Spleen (tissue), 7 donors: ENCODE data around the gene COQ10A.

Experiments
- CTCF ChIP-seq, 11 experiments: fragments of 200-600 bp in 7 of 11; fragments of 450-650 bp in 4 of 11; sonication (generic) in 4 of 11; IDR thresholded peaks in 8 of 11; conservative IDR thresholded peaks in 3 of 11; 1 replicate in 7 of 11; 2 replicates in 4 of 11; pipeline versions ENCODE4 v1.4.0 to v1.8.0; 2016 to 2021; ENCODE audit warnings: antibody characterized with exemption in 11 of 11, inconsistent platforms in 4 of 11, mild to moderate bottlenecking in 1 of 11
- POLR2A ChIP-seq, 3 donors: fragments of 450-650 bp; IDR thresholded peaks; one replicate each; pipeline ENCODE4 v1.5.1; 2017; ENCODE audit warnings: antibody characterized with exemption in 3 of 3, mild to moderate bottlenecking in 1 of 3
- POLR2AphosphoS5 ChIP-seq, 3 donors: sonication (generic); formaldehyde crosslinking; IDR thresholded peaks; one replicate each; pipeline ENCODE4 v1.5.1; 2017; ENCODE audit warnings: antibody characterized with exemption in 3 of 3
- donor health status: DM: no; HTN: no; CAD: no; lungs with moderate emphysema.
- donor health status: DM: no; HTN: no; CAD: no.
- donor health status: DM: no; HTN: no; CAD: no.

GRCh38 chr12:56257491-56258067 is 9.2 kb upstream of the COQ10A start:
- TF ChIP-seq CTCF (IDR thresholded peaks at IDR 0.05 in 8 of 11, conservative IDR thresholded peaks at IDR 0.05 in 3 of 11) (no peak), POLR2A (IDR thresholded peaks at IDR 0.05) (no peak), POLR2AphosphoS5 (IDR thresholded peaks at IDR 0.05) (no peak)
